HEK293T (cell line): Measurements from ENCODE around the gene KRTAP12-4.
"Not testable (repeated sequence)": the region's sequence is repeated elsewhere in the genome, so short reads cannot be mapped to it uniquely, and the experiment has no call there.

ENCODE experiments used
- CTCF ChIA-PET: fragments of 350-600 bp; formaldehyde crosslinking; extraction: SDS; loops from one replicate; lab custom pipeline; 2021; ENCODE audit warnings: antibody characterized with exemption, inconsistent platforms; lab: Yijun Ruan, JAX
- POLR2A ChIA-PET: fragments of 350-600 bp; formaldehyde crosslinking; extraction: SDS; loops from one replicate; lab custom pipeline; 2020; ENCODE audit warnings: antibody characterized with exemption, inconsistent platforms; lab: Yijun Ruan, JAX
- DNase-seq: peaks from one replicate; pipeline ENCODE4 v3.0.0; 2012; ENCODE audit warnings: mixed read lengths; ENCODE audit errors: extremely low spot score
- ARNT ChIP-seq: fragments of 450-650 bp; IDR thresholded peaks from 2 replicates; pipeline ENCODE4 v1.6.1; 2017; ENCODE audit warnings: mild to moderate bottlenecking
- BHLHE40 ChIP-seq: fragments of 450-650 bp; IDR thresholded peaks from 2 replicates; pipeline ENCODE4 v1.6.1; 2016; ENCODE audit warnings: mild to moderate bottlenecking, moderate library complexity, borderline replicate concordance
- CTBP1 ChIP-seq: fragments of 450-650 bp; IDR thresholded peaks from 2 replicates; pipeline ENCODE4 v1.6.1; 2016; ENCODE audit warnings: borderline replicate concordance
- ELF4 ChIP-seq: fragments of 450-650 bp; IDR thresholded peaks from 2 replicates; pipeline ENCODE4 v1.6.1; 2017; ENCODE audit warnings: antibody characterized with exemption
- FOXA1 ChIP-seq: fragments of 450-650 bp; IDR thresholded peaks from 2 replicates; pipeline ENCODE4 v1.6.1; 2016; ENCODE audit warnings: mild to moderate bottlenecking
- FOXK2 ChIP-seq: fragments of 450-650 bp; IDR thresholded peaks from 2 replicates; pipeline ENCODE4 v1.6.1; 2016; ENCODE audit warnings: mild to moderate bottlenecking
- FOXM1 ChIP-seq: fragments of 450-650 bp; IDR thresholded peaks from 2 replicates; pipeline ENCODE4 v1.6.1; 2017; ENCODE audit warnings: mild to moderate bottlenecking, borderline replicate concordance
- HDGF ChIP-seq: fragments of 450-650 bp; IDR thresholded peaks from 2 replicates; pipeline ENCODE4 v1.6.1; 2017; ENCODE audit warnings: antibody characterized with exemption, borderline replicate concordance
- L3MBTL2 ChIP-seq: fragments of 450-650 bp; conservative IDR thresholded peaks from 2 replicates; pipeline ENCODE4 v1.6.1; 2016; ENCODE audit warnings: mild to moderate bottlenecking
- LEF1 ChIP-seq: fragments of 450-650 bp; IDR thresholded peaks from 2 replicates; pipeline ENCODE4 v1.6.1; 2017; ENCODE audit warnings: mild to moderate bottlenecking, borderline replicate concordance
- NFRKB ChIP-seq: fragments of 450-650 bp; IDR thresholded peaks from 2 replicates; pipeline ENCODE4 v1.6.1; 2016; ENCODE audit warnings: mild to moderate bottlenecking, moderate library complexity
- SP1 ChIP-seq: fragments of 450-650 bp; IDR thresholded peaks from 2 replicates; pipeline ENCODE4 v1.6.1; 2017
- SUZ12 ChIP-seq: fragments of 450-650 bp; IDR thresholded peaks from 2 replicates; pipeline ENCODE4 v1.6.1; 2016; ENCODE audit warnings: mild to moderate bottlenecking
- TARDBP ChIP-seq: fragments of 450-650 bp; IDR thresholded peaks from 2 replicates; pipeline ENCODE4 v1.6.1; 2016
- ZNF384 ChIP-seq: fragments of 450-650 bp; IDR thresholded peaks from 2 replicates; pipeline ENCODE4 v1.6.1; 2016
- TF ChIP-seq, protein P1 (sequence below): fragments of 450-650 bp; IDR thresholded peaks from 2 replicates; pipeline ENCODE4 v1.6.1; 2016

KRTAP12-4 gene

DNA sequence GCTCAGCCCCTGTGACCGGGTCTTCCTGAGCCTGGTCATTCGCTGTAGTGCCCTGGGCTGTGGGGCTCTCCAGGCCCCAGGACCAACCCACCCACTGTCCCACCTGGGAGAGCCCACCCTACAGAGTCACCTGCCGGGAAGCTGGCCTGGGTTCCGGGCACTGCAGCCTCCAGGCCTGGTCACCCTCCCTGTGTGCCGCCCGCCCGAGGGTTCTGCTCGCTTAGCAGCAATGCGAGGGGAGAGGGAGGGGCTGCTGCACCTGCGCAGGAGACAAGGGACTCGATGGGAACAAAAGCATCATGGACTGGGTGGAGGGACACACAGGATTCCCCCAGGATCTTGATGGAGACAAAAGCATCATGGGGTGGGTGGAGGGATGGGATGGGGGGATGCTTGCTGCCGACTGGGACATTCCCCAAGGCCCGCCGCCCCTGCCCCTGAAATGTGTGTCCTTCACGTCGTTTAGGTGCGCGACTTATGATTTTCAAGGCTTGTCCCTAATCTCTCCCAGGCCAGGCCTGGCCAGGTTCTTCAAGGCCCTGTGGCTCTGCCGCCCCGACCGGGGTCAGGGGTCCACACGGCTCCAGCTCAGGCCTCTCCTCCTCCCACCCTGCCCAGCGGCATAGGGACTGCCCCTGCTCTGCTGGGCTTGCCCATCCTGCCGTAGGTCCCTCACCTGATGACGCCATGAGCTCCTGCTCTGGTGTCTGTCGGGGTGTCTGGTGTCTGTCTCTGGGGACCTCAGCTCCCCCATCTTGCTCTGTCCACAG, 40.9 kb downstream of the KRTAP12-4 start:
- POLR2A ChIA-PET, result no interaction called here
- CTCF ChIA-PET, result no interaction called here
- DNase-seq, result no peak
- no peak for TF ChIP-seq ARNT
- TF ChIP-seq FOXK2, result no peak
- TF ChIP-seq, protein P1, sequence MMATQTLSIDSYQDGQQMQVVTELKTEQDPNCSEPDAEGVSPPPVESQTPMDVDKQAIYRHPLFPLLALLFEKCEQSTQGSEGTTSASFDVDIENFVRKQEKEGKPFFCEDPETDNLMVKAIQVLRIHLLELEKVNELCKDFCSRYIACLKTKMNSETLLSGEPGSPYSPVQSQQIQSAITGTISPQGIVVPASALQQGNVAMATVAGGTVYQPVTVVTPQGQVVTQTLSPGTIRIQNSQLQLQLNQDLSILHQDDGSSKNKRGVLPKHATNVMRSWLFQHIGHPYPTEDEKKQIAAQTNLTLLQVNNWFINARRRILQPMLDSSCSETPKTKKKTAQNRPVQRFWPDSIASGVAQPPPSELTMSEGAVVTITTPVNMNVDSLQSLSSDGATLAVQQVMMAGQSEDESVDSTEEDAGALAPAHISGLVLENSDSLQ, result no peak
- no peak for TF ChIP-seq LEF1
- TF ChIP-seq NFRKB, result no peak
- TF ChIP-seq CTBP1, result no peak
- TF ChIP-seq FOXA1, result no peak
- TF ChIP-seq TARDBP, result no peak
- TF ChIP-seq SUZ12, result no peak
- TF ChIP-seq BHLHE40, result no peak
- no peak for TF ChIP-seq ZNF384
- TF ChIP-seq SP1, result no peak
- no peak for TF ChIP-seq ELF4

DNA sequence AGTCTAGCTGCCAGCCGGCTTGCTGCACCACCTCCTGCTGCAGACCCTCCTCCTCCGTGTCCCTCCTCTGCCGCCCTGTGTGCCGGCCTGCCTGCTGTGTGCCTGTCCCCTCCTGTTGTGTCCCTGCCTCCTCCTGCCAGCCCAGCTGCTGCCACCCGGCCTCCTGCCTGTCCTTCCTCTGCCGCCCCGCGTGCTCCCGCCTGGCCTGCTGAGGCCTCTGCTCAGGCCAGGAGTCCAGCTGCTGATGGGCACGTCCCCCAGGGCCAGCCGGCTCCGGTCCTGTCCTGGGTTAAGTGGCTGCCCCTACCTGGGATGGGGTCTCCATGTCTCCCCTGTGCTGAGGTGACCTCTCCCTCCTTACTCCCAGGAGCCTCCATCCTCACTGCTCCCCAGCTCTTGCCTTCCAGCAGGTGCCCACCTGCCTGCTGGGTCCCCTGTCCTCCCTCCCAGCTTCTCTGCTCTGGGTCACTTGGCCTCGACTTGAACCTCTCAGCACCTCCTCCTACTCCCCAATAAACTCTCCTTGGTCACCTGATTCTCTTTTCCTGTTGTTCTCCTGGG, 41.7 kb downstream of the KRTAP12-4 start:
- ChIA-PET CTCF (no interaction called here), POLR2A (no interaction called here)
- TF ChIP-seq TARDBP (no peak), SP1 (no peak), ELF4 (no peak), NFRKB (no peak), FOXA1 (no peak), LEF1 (no peak), FOXM1 (no peak), FOXK2 (no peak), CTBP1 (no peak), SUZ12 (no peak), L3MBTL2 (no peak), ZNF384 (no peak), ARNT (no peak), BHLHE40 (no peak), HDGF (no peak)
- TF ChIP-seq, protein P1, result no peak
- DNase-seq, result no peak

DNA sequence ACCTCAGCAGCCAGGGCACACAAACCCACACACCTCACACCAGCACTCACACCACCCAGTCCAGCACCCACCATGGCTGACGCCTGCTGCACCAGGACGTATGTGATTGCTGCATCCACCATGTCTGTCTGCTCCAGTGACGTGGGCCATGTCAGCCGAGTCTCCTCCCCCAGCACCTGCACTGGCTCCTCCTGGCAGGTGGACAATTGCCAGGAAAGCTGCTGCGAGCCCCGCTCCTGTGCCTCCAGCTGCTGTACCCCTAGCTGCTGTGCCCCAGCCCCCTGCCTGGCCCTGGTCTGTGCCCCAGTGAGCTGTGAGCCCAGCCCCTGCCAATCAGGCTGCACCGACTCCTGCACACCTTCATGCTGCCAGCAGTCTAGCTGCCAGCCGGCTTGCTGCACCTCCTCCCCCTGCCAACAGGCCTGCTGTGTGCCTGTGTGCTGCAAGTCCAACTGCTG, 42.4 kb downstream of the KRTAP12-4 start, which contains the start of gene KRTAP10-8:
Gene KRTAP10-8 (plus strand): TSS at position 51 of the 458 bp plus-strand sequence. CDS start 22 bp downstream, at position 73.
- ChIA-PET POLR2A (no interaction called here), CTCF (no interaction called here)
- TF ChIP-seq NFRKB, result no peak
- TF ChIP-seq FOXK2, result no peak
- TF ChIP-seq FOXA1, result no peak
- TF ChIP-seq L3MBTL2, result no peak
- TF ChIP-seq ZNF384, result no peak
- TF ChIP-seq HDGF, result no peak
- no peak for TF ChIP-seq SUZ12
- DNase-seq, result no peak

DNA sequence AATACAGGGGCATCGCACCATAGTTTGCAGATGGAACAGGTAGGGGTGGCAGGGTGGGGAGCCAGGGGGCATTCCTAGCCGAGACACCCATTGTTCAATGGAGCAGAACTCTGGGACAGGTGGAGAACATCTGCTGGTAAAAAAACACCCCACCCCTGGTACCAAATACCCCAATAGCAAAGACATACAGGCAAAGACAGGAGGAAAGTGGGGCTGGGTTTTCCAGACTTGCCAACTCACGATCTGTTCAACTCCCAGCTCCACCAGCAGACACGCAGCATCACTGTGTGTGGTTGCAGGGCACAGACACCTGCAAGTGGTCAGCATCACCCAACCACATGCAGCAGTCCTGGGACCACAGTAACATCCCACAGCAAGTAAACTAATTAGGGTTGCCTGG, 42.9 kb downstream of the KRTAP12-4 start:
- no peak for TF ChIP-seq ARNT
- no peak for TF ChIP-seq L3MBTL2
- no peak for TF ChIP-seq ELF4
- TF ChIP-seq FOXA1, result no peak
- TF ChIP-seq BHLHE40, result no peak
- no peak for TF ChIP-seq SUZ12
- no peak for TF ChIP-seq CTBP1
- no peak for TF ChIP-seq LEF1
- no peak for TF ChIP-seq FOXK2
- no peak for TF ChIP-seq ZNF384
- no peak for TF ChIP-seq FOXM1
- no peak for TF ChIP-seq NFRKB
- CTCF ChIA-PET, result no interaction called here
- POLR2A ChIA-PET, result no interaction called here
- no peak for DNase-seq

DNA sequence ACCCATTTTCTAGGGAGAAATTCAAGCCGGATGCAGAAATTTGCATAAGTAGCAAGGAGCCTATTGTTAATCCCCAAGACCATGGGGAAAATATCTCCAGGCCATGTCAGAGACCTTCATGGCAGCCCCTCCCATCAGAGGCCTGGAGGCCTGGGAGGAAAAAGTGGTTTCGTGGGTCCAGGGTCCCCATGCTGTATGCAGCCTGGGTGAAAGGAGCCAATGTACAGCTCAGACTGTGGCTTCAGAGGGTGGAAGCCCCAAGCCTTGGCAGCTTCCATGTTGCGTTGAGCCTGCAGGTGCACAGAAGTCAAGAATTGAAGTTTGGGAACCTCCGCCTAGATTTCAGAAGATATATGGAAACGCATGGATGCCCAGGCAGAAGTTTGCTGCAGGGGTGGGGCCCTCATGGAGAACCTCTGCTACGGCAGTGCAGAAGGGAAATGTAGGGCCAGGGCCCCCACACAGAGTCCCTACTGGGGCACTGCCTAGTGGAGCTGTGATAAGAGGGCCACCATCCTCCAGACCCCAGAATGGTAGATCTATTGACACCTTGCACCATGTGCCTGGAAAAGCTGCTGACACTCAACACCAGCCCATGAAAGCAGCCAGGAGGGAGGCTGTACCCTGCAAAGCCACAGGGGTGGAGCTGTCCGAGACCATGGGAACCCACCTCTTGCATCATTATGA, 44.2 kb downstream of the KRTAP12-4 start:
- CTCF ChIA-PET, POLR2A ChIA-PET, DNase-seq: not testable (repeated sequence)

DNA sequence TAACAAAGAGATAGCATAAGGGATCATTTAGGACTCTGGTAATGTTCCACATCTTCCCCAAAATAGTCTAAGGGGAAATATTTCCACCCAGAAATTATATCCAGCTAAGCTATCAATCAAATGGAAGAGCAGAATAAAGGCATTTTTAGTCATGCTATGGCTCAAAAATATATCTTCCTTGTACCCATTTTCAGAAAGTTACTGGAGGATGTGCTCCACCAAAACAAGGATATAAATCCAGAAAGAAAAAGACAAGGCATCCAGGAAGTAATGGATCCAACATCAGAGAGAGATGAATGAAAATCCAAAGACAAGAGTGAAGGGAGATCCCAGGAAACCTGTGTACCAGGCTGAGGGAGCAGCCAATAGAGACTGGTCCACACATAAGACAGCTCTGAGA, 45.3 kb downstream of the KRTAP12-4 start:
- no peak for DNase-seq
- ChIA-PET POLR2A (no interaction called here), CTCF (no interaction called here)
- no peak for TF ChIP-seq ZNF384
- TF ChIP-seq, protein P1, result no peak
- no peak for TF ChIP-seq TARDBP
- TF ChIP-seq FOXM1, result no peak
- no peak for TF ChIP-seq BHLHE40
- TF ChIP-seq CTBP1, result no peak
- no peak for TF ChIP-seq SP1
- no peak for TF ChIP-seq L3MBTL2
- TF ChIP-seq ELF4, result no peak
- no peak for TF ChIP-seq FOXA1
- no peak for TF ChIP-seq ARNT
- no peak for TF ChIP-seq HDGF
- no peak for TF ChIP-seq NFRKB
- no peak for TF ChIP-seq LEF1
- TF ChIP-seq SUZ12, result no peak
- no peak for TF ChIP-seq FOXK2
